HG03159 (cell line): ENCODE results near the gene STARD13.

Source experiments
- ATAC-seq: cut with Tn5 transposase; IDR thresholded peaks from one replicate; pipeline ENCODE4 v1.9.1; 2021; ENCODE audit warnings: mild to moderate bottlenecking, moderate library complexity; ENCODE audit not compliant: unreplicated experiment

The STARD13 gene

DNA sequence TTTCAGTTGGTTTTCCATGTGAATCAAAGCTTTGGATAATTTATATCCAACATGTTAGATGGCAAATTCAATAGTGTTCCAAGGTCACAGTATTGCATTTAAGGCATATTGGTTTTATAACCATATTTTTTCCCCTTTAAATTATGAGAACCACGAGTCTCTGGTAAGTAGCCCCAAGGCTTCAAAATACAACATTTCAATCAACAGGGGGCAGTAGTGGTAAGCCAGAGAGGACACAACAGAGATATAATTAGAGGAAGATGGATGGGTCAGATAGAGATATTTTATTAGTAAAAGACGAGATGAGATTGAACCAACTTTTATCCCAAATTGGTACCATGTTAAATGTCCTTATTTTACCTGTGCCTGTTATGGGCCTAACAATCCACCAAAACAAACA lies 216.2 kb downstream of the STARD13 start:
- no peak for ATAC-seq

DNA sequence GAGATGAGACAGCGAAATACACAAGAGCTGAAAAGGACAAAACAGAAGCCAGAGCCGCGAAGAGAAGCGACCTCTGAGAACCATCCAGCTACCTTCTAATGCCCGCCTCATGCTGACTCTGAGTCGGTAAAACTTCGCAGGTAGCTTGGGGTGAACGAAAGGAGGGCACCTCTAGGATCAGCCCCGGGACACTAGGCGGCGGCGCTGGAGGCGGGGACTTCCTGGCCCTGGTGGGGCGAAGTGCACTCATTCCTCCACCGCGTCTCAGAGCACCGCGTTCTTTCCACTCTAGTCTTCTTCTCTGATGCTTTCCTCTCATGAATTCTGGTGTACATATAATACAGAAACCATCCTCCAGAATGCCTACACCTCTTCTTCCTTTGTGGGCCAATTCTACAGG lies 219.2 kb downstream of the STARD13 start:
- no peak for ATAC-seq

DNA sequence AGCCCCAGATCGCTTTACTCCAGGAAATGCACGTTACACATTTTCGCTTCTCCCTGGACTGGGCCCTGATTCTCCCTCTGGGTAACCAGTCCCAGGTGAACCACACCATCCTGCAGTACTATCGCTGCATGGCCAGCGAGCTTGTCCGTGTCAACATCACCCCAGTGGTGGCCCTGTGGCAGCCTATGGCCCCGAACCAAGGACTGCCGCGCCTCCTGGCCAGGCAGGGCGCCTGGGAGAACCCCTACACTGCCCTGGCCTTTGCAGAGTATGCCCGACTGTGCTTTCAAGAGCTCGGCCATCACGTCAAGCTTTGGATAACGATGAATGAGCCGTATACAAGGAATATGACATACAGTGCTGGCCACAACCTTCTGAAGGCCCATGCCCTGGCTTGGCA lies 224.7 kb downstream of the STARD13 start:
- no peak for ATAC-seq

DNA sequence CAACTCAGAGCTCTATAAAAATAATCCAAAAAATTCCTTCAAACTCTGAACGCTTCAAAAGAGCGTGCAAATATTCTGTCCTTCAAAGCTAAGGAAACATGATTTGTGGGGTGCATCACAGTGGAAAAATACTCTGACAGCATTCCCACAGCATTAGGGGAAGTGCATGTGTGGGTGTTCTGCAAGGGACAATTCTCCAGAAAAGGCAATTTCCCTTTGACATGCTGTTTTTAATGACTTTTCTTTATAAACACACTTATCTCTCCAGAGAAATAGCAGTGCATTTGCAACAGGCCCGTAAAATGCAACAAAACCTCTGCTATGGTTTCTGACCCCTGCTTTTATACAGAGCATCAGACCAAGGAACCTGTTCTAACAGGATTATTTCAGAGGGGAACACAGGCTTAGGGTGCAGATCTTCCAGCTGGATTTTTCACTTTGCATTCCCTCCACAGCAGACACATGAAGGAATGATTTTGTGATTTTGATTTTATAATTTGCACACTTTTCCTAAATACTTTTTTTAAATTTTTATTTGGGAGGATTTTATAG lies 226.7 kb downstream of the STARD13 start:
- no peak for ATAC-seq

DNA sequence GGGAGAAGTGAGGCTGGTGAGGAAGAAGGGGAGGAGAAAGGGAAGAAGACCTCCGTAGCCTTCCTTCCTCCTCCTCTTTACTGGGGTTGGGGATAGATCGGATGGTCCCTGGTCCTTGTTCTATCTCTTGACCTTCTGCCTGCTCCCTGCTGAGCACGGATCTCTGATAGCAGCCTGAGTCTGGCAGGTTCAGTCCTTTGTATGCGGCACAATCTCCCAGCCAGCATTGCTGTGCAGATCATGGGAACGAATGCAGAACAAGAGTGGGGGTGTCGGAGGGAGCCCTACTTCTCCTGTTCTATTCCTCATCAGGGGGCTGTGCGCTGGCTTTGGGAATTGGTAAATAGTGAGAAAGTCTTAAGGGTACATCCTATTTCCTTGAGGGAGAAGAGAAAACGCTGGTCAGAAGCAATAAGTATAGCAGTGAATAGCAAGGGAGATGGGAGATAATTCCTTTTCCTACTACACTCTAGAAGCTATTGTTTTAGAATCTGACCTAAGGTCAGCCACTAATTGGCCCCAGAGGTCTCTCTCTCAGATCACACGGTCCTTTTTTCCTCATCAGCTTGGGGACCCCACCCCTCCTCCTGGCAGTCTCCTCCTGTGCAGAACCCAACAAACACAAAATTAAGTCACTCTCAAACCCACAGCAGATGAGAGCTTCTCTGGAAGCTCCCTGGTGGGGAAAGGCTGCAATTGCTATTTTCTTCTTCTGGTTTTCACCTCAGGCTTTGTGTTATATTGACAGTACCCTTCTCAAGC lies 228.4 kb downstream of the STARD13 start:
- ATAC-seq, result no peak

DNA sequence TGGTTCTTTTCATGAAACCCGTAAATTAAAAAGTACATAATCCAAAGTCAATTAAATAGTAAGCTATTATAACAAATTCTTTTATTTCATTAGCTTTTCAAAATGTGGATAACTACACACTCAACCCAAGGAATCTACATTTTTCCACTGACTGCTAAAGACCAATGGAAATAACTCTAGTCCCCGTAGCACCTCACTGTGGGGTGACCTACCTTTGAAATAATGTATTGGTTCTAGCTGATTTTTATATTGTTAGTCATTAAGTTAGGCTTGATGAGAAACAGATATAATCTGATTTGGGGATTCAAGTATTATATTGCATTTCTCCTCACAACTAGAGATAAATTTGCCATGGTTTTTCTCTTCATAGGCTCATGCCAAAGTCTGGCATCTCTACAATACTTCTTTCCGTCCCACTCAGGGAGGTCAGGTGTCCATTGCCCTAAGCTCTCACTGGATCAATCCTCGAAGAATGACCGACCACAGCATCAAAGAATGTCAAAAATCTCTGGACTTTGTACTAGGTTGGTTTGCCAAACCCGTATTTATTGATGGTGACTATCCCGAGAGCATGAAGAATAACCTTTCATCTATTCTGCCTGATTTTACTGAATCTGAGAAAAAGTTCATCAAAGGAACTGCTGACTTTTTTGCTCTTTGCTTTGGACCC lies 232.0 kb downstream of the STARD13 start:
- no peak for ATAC-seq
